Keratinocyte (primary cell): Measurements from ENCODE around the gene ZC3H18. TPM values are rescaled to one million over a fixed set of nuclear protein-coding genes. Genes with fewer than 3 reads are reported as not detected.

Experiments
- DNase-seq: peaks from one replicate; pipeline ENCODE4 v3.0.0-alpha.2; 2011; ENCODE audit warnings: low read depth, missing footprints, low spot score
- FAIRE-seq: peaks from 2 replicates; lab custom pipeline; 2011; peaks lifted over from hg19 to GRCh38; lab: Jason Lieb, UNC
- H2AFZ ChIP-seq: 2 replicates; pipeline ENCODE4 v1.6.0; 2012; ENCODE audit warnings: low read length, control low read depth, inconsistent platforms; ENCODE audit not compliant: control insufficient read depth
- H3K27ac ChIP-seq: 2 replicates; pipeline ENCODE4 v1.5.1; 2011; ENCODE audit warnings: low read length; ENCODE audit not compliant: control insufficient read depth, insufficient read depth
- H3K27me3 ChIP-seq: 3 replicates; pipeline ENCODE4 v1.6.0; 2011; ENCODE audit warnings: low read length; ENCODE audit not compliant: control insufficient read depth, insufficient read depth; ENCODE audit errors: extremely low read depth
- H3K36me3 ChIP-seq, 2 experiments: 2 replicates in 1 of 2; 3 replicates in 1 of 2; pipeline ENCODE4 v1.5.1; 2011; ENCODE audit warnings: low read length in 2 of 2, mild to moderate bottlenecking in 1 of 2; ENCODE audit not compliant: control insufficient read depth in 2 of 2, insufficient read depth in 2 of 2; ENCODE audit errors: extremely low read depth in 1 of 2
- H3K4me1 ChIP-seq: 3 replicates; pipeline ENCODE4 v1.5.1; 2011; ENCODE audit warnings: low read length; ENCODE audit not compliant: control insufficient read depth, insufficient read depth; ENCODE audit errors: extremely low read depth
- H3K4me2 ChIP-seq: 3 replicates; pipeline ENCODE4 v1.6.0; 2011; ENCODE audit warnings: low read depth, low read length; ENCODE audit not compliant: control insufficient read depth, insufficient read depth; ENCODE audit errors: extremely low read depth
- H3K4me3 ChIP-seq, 3 experiments: fragments of 200-600 bp in 1 of 3; sonication (generic) in 1 of 3; 2 replicates in 2 of 3; 3 replicates in 1 of 3; pipeline ENCODE4 v1.5.1; 2011 to 2016; ENCODE audit warnings: low read length in 3 of 3, mild to moderate bottlenecking in 3 of 3, control low read depth in 2 of 3, inconsistent platforms in 1 of 3, low read depth in 1 of 3, mixed read lengths in 1 of 3, mixed run types in 1 of 3, moderate library complexity in 1 of 3; ENCODE audit not compliant: control insufficient read depth in 2 of 3, insufficient read depth in 2 of 3; ENCODE audit errors: extremely low read depth in 1 of 3
- H3K79me2 ChIP-seq: 2 replicates; pipeline ENCODE4 v1.6.0; 2012; ENCODE audit warnings: low read length; ENCODE audit not compliant: control insufficient read depth, insufficient read depth
- H3K9ac ChIP-seq: 3 replicates; pipeline ENCODE4 v1.6.0; 2011; ENCODE audit warnings: low read length; ENCODE audit not compliant: control insufficient read depth, insufficient read depth; ENCODE audit errors: extremely low read depth
- H3K9me1 ChIP-seq: 3 replicates; pipeline ENCODE4 v1.6.0; 2011; ENCODE audit warnings: low read length; ENCODE audit not compliant: control insufficient read depth, insufficient read depth; ENCODE audit errors: extremely low read depth
- H3K9me3 ChIP-seq: 2 replicates; pipeline ENCODE4 v1.5.1; 2012; ENCODE audit warnings: low read depth, low read length; ENCODE audit not compliant: control insufficient read depth
- H4K20me1 ChIP-seq: 3 replicates; pipeline ENCODE4 v1.6.0; 2011; ENCODE audit warnings: low read length; ENCODE audit not compliant: control insufficient read depth, insufficient read depth; ENCODE audit errors: extremely low read depth
- EZH2 ChIP-seq: IDR thresholded peaks from one replicate; pipeline ENCODE4 v1.6.1; 2012; ENCODE audit warnings: inconsistent platforms, mild to moderate bottlenecking, low read length, moderate library complexity
- dilution Hi-C: fragments of 300-500 bp; cut with MboI; formaldehyde crosslinking; loops from one replicate; pipeline ENCODE4 v1.7.0; 2020; ENCODE audit warnings: low sequenced_read_pairs; ENCODE audit not compliant: extremely low pct_ligation_motif_present
- polyA plus RNA-seq, 5 experiments: library from polyadenylated mRNA; depleted of rRNA in 3 of 5; stranded (reverse) in 3 of 5; stranded (forward) in 1 of 5; unstranded in 1 of 5; fragments of >200 nt; gene quantifications; 1 replicate in 1 of 5; 2 replicates in 3 of 5; 3 replicates in 1 of 5; pipeline versions ENCODE4 v1.2.1 to v1.2.3, GENCODE V29; 2011 to 2012; ENCODE audit warnings: missing spikeins in 2 of 5, low read depth in 1 of 5, low replicate concordance in 1 of 5
- TF ChIP-seq, protein P1 (sequence below), 3 experiments: IDR thresholded peaks in 1 of 3; conservative IDR thresholded peaks in 1 of 3; optimal IDR thresholded peaks in 1 of 3; 2 replicates in 2 of 3; 3 replicates in 1 of 3; pipeline versions ENCODE3 to v1.5.1; 2011; ENCODE audit warnings: low read length in 3 of 3, mild to moderate bottlenecking in 3 of 3, moderate library complexity in 2 of 3, control low read depth in 1 of 3, inconsistent platforms in 1 of 3; ENCODE audit not compliant: insufficient read depth in 2 of 3; ENCODE audit errors: extremely low read depth in 1 of 3

The ZC3H18 gene
- polyA plus RNA-seq, 1 donor (not counting 4 experiments of a cell fraction or from before 2014, with no cell fraction given): 7.5 TPM

- H3K4me3 ChIP-seq: no peak overlapping the region
- no peak overlapping the region for H3K27ac ChIP-seq
- H3K4me2 ChIP-seq: no peak overlapping the region
- H2AFZ ChIP-seq: no peak overlapping the region
- FAIRE-seq: no peak
- H3K9ac ChIP-seq: no peak overlapping the region
- H3K9me1 ChIP-seq: no peaks in the 10 kb centered on the region
- no peak for TF ChIP-seq EZH2
- TF ChIP-seq, protein P1, sequence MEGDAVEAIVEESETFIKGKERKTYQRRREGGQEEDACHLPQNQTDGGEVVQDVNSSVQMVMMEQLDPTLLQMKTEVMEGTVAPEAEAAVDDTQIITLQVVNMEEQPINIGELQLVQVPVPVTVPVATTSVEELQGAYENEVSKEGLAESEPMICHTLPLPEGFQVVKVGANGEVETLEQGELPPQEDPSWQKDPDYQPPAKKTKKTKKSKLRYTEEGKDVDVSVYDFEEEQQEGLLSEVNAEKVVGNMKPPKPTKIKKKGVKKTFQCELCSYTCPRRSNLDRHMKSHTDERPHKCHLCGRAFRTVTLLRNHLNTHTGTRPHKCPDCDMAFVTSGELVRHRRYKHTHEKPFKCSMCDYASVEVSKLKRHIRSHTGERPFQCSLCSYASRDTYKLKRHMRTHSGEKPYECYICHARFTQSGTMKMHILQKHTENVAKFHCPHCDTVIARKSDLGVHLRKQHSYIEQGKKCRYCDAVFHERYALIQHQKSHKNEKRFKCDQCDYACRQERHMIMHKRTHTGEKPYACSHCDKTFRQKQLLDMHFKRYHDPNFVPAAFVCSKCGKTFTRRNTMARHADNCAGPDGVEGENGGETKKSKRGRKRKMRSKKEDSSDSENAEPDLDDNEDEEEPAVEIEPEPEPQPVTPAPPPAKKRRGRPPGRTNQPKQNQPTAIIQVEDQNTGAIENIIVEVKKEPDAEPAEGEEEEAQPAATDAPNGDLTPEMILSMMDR (optimal IDR thresholded peaks at IDR 0.05 in 1 of 3, IDR thresholded peaks at IDR 0.05 in 1 of 3, conservative IDR thresholded peaks at IDR 0.05 in 1 of 3; ENCODE audit: extremely low read depth in 1 of 3, insufficient read depth in 2 of 3, low read length in 3 of 3): no peak
- H3K27me3 ChIP-seq: no peaks in the 10 kb centered on the region
- H3K79me2 ChIP-seq: peaks cover 44% of the 10 kb centered on the region
- DNase-seq: no peak
- dilution Hi-C loops: loop anchor here (25.0 kb wide), 1 partner anchor 106 kb away; no protein-coding TSS in a partner anchor
- peaks cover 22% of the 10 kb centered on the region for H4K20me1 ChIP-seq
- no peaks in the 10 kb centered on the region for H3K9me3 ChIP-seq
- peaks cover 6% of the 10 kb centered on the region for H3K4me1 ChIP-seq
- peaks cover 46 to 49% of the 10 kb centered on the region in 2 experiments for H3K36me3 ChIP-seq
Measured at GRCh38 chr16:88656291-88656980, 86.2 kb downstream of the ZC3H18 start.

DNA sequence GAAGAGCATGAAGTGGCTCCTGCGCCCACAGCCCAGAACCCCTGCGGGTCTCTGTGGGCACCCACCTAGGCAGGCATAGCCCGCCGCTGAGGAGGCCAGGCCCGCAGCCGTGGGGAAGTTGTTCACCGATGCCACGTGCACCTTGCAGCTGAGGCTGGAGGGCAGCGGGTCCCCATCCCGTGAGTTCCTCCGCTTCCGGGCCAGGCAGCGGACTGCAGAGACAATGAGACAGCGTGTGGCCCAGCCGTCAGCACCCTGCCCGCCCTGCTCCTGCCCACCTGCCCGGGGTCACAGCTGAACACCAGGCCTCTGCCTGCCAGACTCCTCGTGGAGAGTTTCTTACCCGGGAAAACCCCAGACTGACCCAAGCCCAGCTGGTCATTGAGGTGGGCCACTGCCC lies 87.2 kb downstream of the ZC3H18 start:
- dilution Hi-C loops: loop anchor here (25.0 kb wide), 1 partner anchor 105 kb away; no protein-coding TSS in a partner anchor
- Histone ChIP-seq H3K79me2 (peaks cover 52% of the 10 kb centered on the region), H3K27me3 (no peaks in the 10 kb centered on the region), H3K9me1 (no peaks in the 10 kb centered on the region), H3K27ac (no peak overlapping the region), H3K4me1 (peaks cover 8% of the 10 kb centered on the region), H3K9me3 (no peaks in the 10 kb centered on the region), H3K4me3 (no peak overlapping the region), H3K4me2 (no peak overlapping the region), H3K9ac (no peak overlapping the region), H2AFZ (no peak overlapping the region), H4K20me1 (peaks cover 22% of the 10 kb centered on the region), H3K36me3 (peaks cover 43 to 44% of the 10 kb centered on the region in 2 experiments)
- TF ChIP-seq EZH2: no peak
- TF ChIP-seq, protein P1 (optimal IDR thresholded peaks at IDR 0.05 in 1 of 3, IDR thresholded peaks at IDR 0.05 in 1 of 3, conservative IDR thresholded peaks at IDR 0.05 in 1 of 3; ENCODE audit: extremely low read depth in 1 of 3, insufficient read depth in 2 of 3, low read length in 3 of 3): no peak
- DNase-seq (no peak), FAIRE-seq (no peak)
